ENCODE results near the gene MAN1A1.

The MAN1A1 gene

GRCh38 chr6:119148825-119149525, 200.6 kb downstream of the MAN1A1 start:
- DNase-seq (ENCODE audit: extremely low read depth in 1 of 2, low read depth in 1 of 2) = no peak

GRCh38 chr6:119148098-119148824, 201.3 kb downstream of the MAN1A1 start:
- DNase-seq (ENCODE audit: extremely low read depth in 1 of 2, low read depth in 1 of 2) = no peak

- no peak for DNase-seq (ENCODE audit: extremely low read depth in 1 of 2, low read depth in 1 of 2)
Measured at GRCh38 chr6:119147101-119148053, 202.2 kb downstream of the MAN1A1 start.

- DNase-seq (ENCODE audit: extremely low read depth in 1 of 2, low read depth in 1 of 2) = no peak
Measured at GRCh38 chr6:119145111-119145510, 204.4 kb downstream of the MAN1A1 start.

- no peak for DNase-seq (ENCODE audit: extremely low read depth in 1 of 2, low read depth in 1 of 2)
Measured at GRCh38 chr6:119142637-119143036, 206.9 kb downstream of the MAN1A1 start.

- DNase-seq (ENCODE audit: extremely low read depth in 1 of 2, low read depth in 1 of 2) = no peak
Measured at GRCh38 chr6:119142041-119142440, 207.5 kb downstream of the MAN1A1 start.

GRCh38 chr6:119140196-119141140, 209.1 kb downstream of the MAN1A1 start:
- no peak for DNase-seq (ENCODE audit: extremely low read depth in 1 of 2, low read depth in 1 of 2)

- DNase-seq (ENCODE audit: extremely low read depth in 1 of 2, low read depth in 1 of 2) = no peak
Measured at GRCh38 chr6:119138906-119139541, 210.5 kb downstream of the MAN1A1 start.

- DNase-seq (ENCODE audit: extremely low read depth in 1 of 2, low read depth in 1 of 2) = no peak
Measured at GRCh38 chr6:119137194-119138072, 212.1 kb downstream of the MAN1A1 start.

- no peak for DNase-seq (ENCODE audit: extremely low read depth in 1 of 2, low read depth in 1 of 2)
Measured at GRCh38 chr6:119134752-119135151, 214.8 kb downstream of the MAN1A1 start.

- no peak for DNase-seq (ENCODE audit: extremely low read depth in 1 of 2, low read depth in 1 of 2)
Measured at GRCh38 chr6:119133400-119133799, 216.2 kb downstream of the MAN1A1 start.

GRCh38 chr6:119132261-119132981, 217.1 kb downstream of the MAN1A1 start:
- no peak for DNase-seq (ENCODE audit: extremely low read depth in 1 of 2, low read depth in 1 of 2)

GRCh38 chr6:119129968-119130484, 219.5 kb downstream of the MAN1A1 start:
- no peak for DNase-seq (ENCODE audit: extremely low read depth in 1 of 2, low read depth in 1 of 2)

- DNase-seq (ENCODE audit: extremely low read depth in 1 of 2, low read depth in 1 of 2) = no peak
Measured at GRCh38 chr6:119129148-119129967, 220.2 kb downstream of the MAN1A1 start.

GRCh38 chr6:119128252-119128912, 221.2 kb downstream of the MAN1A1 start:
- no peak for DNase-seq (ENCODE audit: extremely low read depth in 1 of 2, low read depth in 1 of 2)

- no peak for DNase-seq (ENCODE audit: extremely low read depth in 1 of 2, low read depth in 1 of 2)
Measured at GRCh38 chr6:119127627-119128026, 221.9 kb downstream of the MAN1A1 start.
